Left lung (tissue), 10 donors: ENCODE measurements around the gene MACROD2. TPM values are rescaled to one million over a fixed set of nuclear protein-coding genes. Genes with fewer than 3 reads are reported as not detected.

ENCODE experiments used
- ATAC-seq: fragments of 200-7000 bp; cut with Tn5 transposase; one replicate; pipeline ENCODE4 v1.9.1; 2020; ENCODE audit warnings: moderate library complexity
- DNase-seq, 4 donors: peaks; one replicate each; pipeline ENCODE4 v3.0.0-alpha.2; 2013 to 2020
- H3K27ac ChIP-seq, 2 donors: fragments of 200-600 bp; sonication (generic) in 1 of 2; one replicate each; pipeline versions ENCODE4 v1.5.0 to v1.8.0; 2020 to 2021
- H3K27me3 ChIP-seq, 2 donors: fragments of 200-600 bp; sonication (generic) in 1 of 2; one replicate each; pipeline versions ENCODE4 v1.5.0 to v1.8.0; 2020 to 2021
- H3K36me3 ChIP-seq, 2 donors: fragments of 200-600 bp; sonication (generic) in 1 of 2; one replicate each; pipeline versions ENCODE4 v1.5.0 to v1.8.0; 2020 to 2021
- H3K4me1 ChIP-seq, 2 donors: fragments of 200-600 bp; one replicate each; pipeline ENCODE4 v1.8.0; 2021
- H3K4me3 ChIP-seq, 2 donors: fragments of 200-600 bp; sonication (generic) in 1 of 2; one replicate each; pipeline versions ENCODE4 v1.5.0 to v1.8.0; 2020 to 2021; ENCODE audit warnings: mild to moderate bottlenecking in 1 of 2
- H3K9me3 ChIP-seq, 2 donors: fragments of 200-600 bp; sonication (generic) in 1 of 2; one replicate each; pipeline versions ENCODE4 v1.5.0 to v1.8.0; 2020 to 2021
- CTCF ChIP-seq, 2 donors: fragments of 200-600 bp; sonication (generic) in 1 of 2; IDR thresholded peaks; one replicate each; pipeline versions ENCODE4 v1.5.0 to v1.8.0; 2021; ENCODE audit warnings: antibody characterized with exemption in 2 of 2
- intact Hi-C, 2 donors: fragments of 100-400 bp; cut with DNase I; formaldehyde crosslinking; loops; one replicate each; pipeline versions ENCODE4 v1.11.2 to v1.14.2; 2022
- polyA plus RNA-seq, 6 donors: library from polyadenylated mRNA; unstranded; fragments of 120-200 nt; gene quantifications; one replicate each; pipeline ENCODE4 v1.2.1, GENCODE V29; 2013; ENCODE audit not compliant: insufficient read length in 6 of 6
- total RNA-seq, 2 donors: library from RNA; stranded (reverse); fragmentation: NEBNext Ultra II Directional; extraction: Animal tissue kit (Norgen Biotek cat#: 25700); gene quantifications; one replicate each; pipeline ENCODE4 v1.2.1, GENCODE V29; 2021
- donor health status: DM: no; HTN: yes; CAD: no.
- donor health status: DM: no; HTN: no; CAD: no.

Gene MACROD2
- total and polyA plus RNA-seq, 8 donors: 6.1 to 23.6 (median 8.9) TPM

GRCh38 chr20:15711177-15711576 is 1715.9 kb downstream of the MACROD2 start:
- no peak overlapping the region for H3K4me3 ChIP-seq
- intact Hi-C loops: no loop called here
- no peak for ATAC-seq

GRCh38 chr20:15716256-15716655 is 1720.9 kb downstream of the MACROD2 start:
- intact Hi-C loops: no loop called here
- no peaks in the 10 kb centered on the region for H3K36me3 ChIP-seq
- H3K4me3 ChIP-seq: no peak overlapping the region
- H3K27ac ChIP-seq: no peak overlapping the region
- DNase-seq (peak in 2 of 4 donors; percentile 59 to 71), ATAC-seq (no peak)
- H3K9me3 ChIP-seq: no peaks in the 10 kb centered on the region
- no peak for TF ChIP-seq CTCF (IDR thresholded peaks at IDR 0.05)
- H3K4me1 ChIP-seq: no peaks in the 10 kb centered on the region
- no peaks in the 10 kb centered on the region for H3K27me3 ChIP-seq

More at GRCh38 chr20:15711177-15711576, 1715.9 kb downstream of the MACROD2 start:
- TF ChIP-seq CTCF (IDR thresholded peaks at IDR 0.05): no peak
- no peak overlapping the region for H3K27ac ChIP-seq
- H3K27me3 ChIP-seq: no peaks in the 10 kb centered on the region
- H3K36me3 ChIP-seq: no peaks in the 10 kb centered on the region
- H3K4me1 ChIP-seq: no peaks in the 10 kb centered on the region
- no peak for DNase-seq
- H3K9me3 ChIP-seq: no peaks in the 10 kb centered on the region

GRCh38 chr20:15726416-15726815 is 1731.1 kb downstream of the MACROD2 start:
- Histone ChIP-seq H3K27ac (no peak overlapping the region), H3K36me3 (no peaks in the 10 kb centered on the region), H3K4me1 (no peaks in the 10 kb centered on the region), H3K9me3 (peaks cover 0 to 21% of the 10 kb centered on the region in 2 donors), H3K27me3 (no peaks in the 10 kb centered on the region), H3K4me3 (no peak overlapping the region)
- intact Hi-C loops: no loop called here
- no peak for TF ChIP-seq CTCF (IDR thresholded peaks at IDR 0.05)
- no peak for ATAC-seq
- DNase-seq: no peak

- DNase-seq: no peak
- H3K27me3 ChIP-seq: no peaks in the 10 kb centered on the region
- no peak for TF ChIP-seq CTCF (IDR thresholded peaks at IDR 0.05)
- intact Hi-C loops: no loop called here
- no peak overlapping the region for H3K27ac ChIP-seq
- H3K4me1 ChIP-seq: no peaks in the 10 kb centered on the region
- no peaks in the 10 kb centered on the region for H3K36me3 ChIP-seq
- H3K4me3 ChIP-seq: no peak overlapping the region
- no peak for ATAC-seq
- H3K9me3 ChIP-seq: peaks cover 0 to 6% of the 10 kb centered on the region in 2 donors
These were observed 1738.7 kb downstream of the MACROD2 start for GRCh38 chr20:15734052-15734451.

- Histone ChIP-seq H3K27me3 (no peaks in the 10 kb centered on the region), H3K4me3 (no peak overlapping the region), H3K27ac (no peak overlapping the region), H3K4me1 (no peaks in the 10 kb centered on the region), H3K9me3 (no peaks in the 10 kb centered on the region), H3K36me3 (no peaks in the 10 kb centered on the region)
- intact Hi-C loops: no loop called here
- ATAC-seq (no peak), DNase-seq (no peak)
- TF ChIP-seq CTCF (IDR thresholded peaks at IDR 0.05): no peak
These were observed 1743.7 kb downstream of the MACROD2 start for GRCh38 chr20:15739035-15739434.
